Activated gamma-delta T cell (primary cell): ENCODE results near the gene ITPRIP.

Experiments used
- DNase-seq: peaks from one replicate; lab custom pipeline; 2025; lab: John Stamatoyannopoulos, UW

The ITPRIP gene

DNA sequence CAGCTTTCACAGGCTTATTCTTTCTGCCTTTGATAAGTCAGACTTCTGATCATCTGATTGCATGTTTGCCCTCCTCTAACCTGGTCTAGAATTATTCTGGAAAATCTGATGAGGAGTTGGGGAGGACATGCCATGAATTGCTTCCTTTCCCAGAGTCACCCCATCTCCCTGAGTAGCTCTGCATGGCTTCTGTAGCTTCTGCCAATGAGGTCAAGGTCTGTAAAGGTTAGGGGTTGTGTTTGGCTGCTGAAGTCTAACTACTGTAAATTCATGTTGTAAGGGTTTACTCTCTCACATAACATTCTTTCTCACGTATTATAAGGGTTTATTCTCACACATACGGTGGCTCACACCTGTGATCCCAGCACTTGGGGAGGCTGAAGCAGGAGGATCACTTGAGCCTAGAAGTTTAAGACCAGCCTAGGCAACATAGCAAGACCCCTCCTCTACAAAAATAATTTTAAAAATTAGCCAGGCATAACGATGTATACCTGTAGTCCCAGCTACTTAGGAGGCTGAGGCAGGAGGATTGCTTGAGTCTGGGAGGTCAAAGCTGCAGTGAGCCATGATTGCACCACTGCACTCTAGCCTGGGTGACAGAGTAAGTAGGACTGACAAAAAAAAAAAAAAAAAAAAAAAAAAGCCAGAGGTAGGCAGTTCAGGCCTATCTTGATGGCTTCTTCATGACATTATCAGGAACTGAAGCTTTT is 58.6 kb downstream of the ITPRIP start:
- no peak for DNase-seq

GRCh38 chr10:104277785-104278184 is 60.5 kb downstream of the ITPRIP start:
- DNase-seq = no peak

GRCh38 chr10:104276192-104276591 is 62.1 kb downstream of the ITPRIP start:
- no peak for DNase-seq

DNA sequence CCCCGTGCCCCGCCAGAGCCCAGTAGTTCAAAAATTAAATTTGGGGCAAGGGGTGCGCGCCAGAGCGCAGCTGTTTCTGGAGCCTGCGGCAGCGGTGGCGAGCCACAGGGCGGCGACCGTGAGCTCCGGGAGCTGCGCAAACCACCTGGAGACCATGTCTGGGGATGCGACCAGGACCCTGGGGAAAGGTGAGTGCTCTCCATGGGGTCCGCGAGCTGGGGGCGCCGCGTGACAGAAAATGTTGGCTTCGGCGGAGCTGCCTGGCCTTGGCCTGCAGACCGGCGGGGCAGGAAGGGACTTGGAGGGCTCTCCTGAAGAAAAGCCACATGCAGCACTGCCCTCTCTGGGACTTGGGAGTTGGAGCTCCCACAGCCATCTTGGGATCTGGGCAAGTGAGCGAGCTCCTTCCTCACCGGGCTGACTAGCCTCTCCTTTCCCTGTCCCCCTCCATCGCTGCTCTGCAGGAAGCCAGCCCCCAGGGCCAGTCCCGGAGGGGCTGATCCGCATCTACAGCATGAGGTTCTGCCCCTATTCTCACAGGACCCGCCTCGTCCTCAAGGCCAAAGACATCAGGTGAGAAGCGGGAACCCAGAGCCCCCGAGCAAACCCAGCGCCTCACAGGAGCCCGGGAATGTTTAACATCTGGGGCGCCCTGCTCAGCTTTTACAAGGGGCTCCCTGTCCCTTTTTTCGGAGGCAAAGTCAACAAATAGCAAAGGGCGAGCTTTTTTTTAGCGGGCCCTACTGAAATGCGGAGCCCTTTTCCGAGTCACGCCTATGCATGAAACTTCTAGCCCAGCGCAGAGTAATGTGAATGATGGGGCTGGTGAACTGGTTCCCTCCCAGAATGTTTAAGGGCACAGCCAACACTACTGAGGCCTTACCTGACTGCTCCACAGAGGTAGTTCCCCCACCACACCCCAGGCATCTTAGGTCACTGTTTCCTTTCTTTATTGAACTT is 63.2 kb downstream of the ITPRIP start:
- DNase-seq = peak; percentile 20

DNA sequence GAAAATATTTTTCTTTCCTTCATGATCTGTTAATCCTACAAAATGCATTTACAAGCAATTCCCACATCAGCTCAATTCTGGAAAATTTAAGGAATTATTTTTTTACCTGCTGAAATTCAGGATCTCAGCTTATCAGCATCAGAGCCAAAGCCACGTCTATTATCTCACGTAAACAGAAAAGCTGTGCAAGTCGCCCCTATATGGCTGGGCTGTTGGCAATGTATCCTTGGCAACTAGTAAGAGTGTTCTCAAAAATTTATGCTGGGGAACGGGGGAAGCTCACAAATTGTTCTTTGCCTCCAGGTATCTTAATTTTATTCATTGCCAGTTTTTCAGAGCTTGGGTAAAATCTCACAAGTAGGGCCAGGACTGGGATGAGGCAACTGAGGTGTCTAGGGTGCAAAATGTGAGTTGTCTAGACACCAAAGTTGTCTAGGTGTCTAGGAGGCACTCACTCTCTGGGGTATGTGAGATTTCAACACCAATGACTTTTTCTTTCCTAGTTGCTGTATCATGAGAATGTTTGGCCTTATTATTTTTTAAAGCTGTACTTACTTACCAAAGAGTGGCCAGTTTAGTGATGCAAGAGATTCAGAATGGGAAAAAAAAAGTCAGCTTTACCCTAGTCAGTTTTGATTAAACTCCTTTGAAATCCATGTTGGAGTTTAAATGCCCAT is 64.2 kb downstream of the ITPRIP start:
- no peak for DNase-seq

GRCh38 chr10:104273286-104273685 is 65.0 kb downstream of the ITPRIP start:
- no peak for DNase-seq

DNA sequence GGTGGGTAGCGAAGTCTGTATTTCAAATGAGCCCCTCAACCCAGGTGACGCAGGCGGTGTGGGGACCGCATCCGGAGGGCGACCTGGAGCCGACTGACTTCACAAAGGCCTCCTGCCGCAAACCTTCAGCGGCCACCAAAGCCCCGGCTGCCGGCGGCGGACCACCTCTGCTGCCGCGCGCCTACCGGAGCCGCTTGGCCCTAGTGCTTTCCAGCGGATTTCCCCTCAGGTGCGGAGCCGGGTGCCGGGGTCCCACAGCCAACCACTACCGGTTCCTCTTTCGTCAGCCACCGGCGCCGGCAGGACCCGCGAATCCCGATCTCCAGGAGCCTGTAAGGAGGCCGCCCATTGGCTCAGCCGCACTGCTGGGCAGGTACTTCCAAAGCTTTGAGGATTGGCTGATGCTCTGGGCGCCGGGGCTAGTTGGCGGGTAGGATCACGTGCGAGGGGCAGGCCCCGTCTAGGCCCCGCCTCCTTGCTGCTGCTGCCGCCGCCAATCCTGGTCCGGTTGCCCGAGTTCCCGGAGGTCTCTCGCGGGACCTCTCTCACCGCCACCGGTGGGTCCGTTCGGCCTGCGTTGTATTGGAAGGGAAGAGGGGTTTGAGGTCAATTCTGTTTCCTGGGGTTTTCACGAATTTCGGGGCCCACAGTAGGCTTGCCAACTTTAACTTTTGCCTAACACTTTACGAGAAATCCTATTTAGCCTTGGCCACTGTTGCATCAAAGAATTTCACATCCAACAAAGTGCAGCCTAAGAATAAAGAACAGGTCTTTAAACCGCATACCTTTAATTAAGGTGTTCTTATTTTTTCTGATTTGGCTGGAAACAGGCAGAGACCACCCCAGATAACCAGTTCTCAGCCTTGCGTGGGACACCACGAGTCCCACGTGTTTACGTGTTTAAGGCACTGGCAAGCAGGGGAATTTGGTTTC is 69.3 kb downstream of the ITPRIP start, which contains the start of gene GSTO2:
Gene GSTO2 (plus strand): TSS at position 472 of the 933 bp plus-strand sequence. CDS start 5,732 bp downstream, outside the sequence.
- peak; percentile 96 for DNase-seq

DNA sequence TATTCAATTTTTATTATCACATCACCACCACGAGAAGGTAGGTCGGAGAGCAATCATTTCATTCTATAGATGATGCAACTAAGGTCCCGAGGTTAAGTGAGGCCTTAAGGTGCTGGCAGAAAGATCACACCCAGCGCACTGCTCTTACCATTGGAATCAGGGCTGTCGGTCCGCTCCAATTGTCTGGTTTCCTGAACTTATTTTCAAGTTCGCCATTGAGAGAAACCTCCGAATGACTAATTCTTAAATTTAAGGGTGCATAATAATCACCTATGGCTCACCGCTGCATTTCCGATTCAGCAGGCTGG is 69.9 kb downstream of the ITPRIP start:
- no peak for DNase-seq

- no peak for DNase-seq
These were observed 70.4 kb downstream of the ITPRIP start for GRCh38 chr10:104267721-104268404.

GRCh38 chr10:104264783-104265182 is 73.5 kb downstream of the ITPRIP start:
- no peak for DNase-seq

DNA sequence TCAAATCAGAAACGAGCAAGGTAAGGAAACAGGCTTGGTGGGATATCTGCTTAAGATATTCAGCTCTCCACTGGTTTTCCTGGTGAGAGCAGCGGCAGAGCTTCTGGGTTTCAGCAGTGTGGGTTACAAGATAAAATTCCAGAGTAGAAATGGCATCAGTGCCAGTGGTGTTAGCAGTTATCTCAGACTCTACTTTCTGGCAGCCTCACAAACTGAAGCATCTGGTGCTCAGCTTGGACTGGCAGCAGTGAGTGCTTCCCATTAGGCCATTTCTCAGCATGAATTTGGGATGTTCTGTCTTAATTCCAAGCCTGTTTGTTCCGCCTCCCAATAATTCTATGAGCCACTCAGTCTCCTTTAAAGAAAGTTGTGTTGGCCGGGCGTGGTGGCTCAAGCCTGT is 76.2 kb downstream of the ITPRIP start:
- no peak for DNase-seq

GRCh38 chr10:104260775-104261115 is 77.5 kb downstream of the ITPRIP start:
- DNase-seq = no peak

DNA sequence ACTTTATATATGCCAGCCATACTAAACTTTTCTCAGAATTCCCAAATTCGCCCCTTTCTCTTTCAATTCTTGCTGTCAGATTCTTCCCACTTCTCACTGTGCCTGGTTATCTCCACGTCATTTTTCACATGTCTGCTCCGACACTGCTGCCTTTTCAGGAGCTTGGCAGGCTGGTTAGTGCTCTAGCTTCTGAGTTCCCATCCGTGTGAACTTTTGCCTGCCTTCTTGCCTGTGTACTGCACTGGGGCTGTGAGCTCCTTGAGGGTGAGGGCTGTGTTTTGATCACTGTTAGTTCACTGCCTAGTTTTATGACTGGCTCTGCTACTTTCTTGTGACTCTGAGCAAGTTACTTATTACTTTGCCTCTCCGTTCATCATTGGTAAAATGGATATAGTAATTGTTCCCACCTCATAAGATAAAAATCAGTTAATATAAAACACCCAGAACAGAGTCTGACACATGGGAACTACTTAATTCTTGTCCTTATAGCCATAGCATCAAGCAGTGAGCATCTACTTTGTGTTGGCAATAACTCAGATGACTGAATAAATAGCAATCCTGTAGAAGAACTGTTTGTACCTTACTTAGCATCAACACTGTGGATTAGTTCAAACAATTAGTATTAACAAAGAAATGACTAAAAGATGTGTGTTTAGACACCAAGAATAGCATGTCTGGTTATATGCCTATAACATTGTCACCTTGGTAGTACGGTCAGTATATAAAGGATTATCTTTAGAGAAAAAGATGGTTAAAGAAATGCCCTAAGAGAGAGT is 78.1 kb downstream of the ITPRIP start:
- DNase-seq = no peak
